GM18907 (cell line): ENCODE results near the gene LIPE.

Experiments used
- ATAC-seq: cut with Tn5 transposase; IDR thresholded peaks from one replicate; pipeline ENCODE4 v1.9.1; 2021; ENCODE audit warnings: mild to moderate bottlenecking, moderate library complexity; ENCODE audit not compliant: unreplicated experiment

LIPE gene

GRCh38 chr19:42386974-42387707 is 40.0 kb downstream of the LIPE start:
- ATAC-seq, result no peak

GRCh38 chr19:42380155-42380554 is 47.0 kb downstream of the LIPE start:
- ATAC-seq, result no peak

GRCh38 chr19:42378225-42379215 is 48.7 kb downstream of the LIPE start:
- no peak for ATAC-seq

DNA sequence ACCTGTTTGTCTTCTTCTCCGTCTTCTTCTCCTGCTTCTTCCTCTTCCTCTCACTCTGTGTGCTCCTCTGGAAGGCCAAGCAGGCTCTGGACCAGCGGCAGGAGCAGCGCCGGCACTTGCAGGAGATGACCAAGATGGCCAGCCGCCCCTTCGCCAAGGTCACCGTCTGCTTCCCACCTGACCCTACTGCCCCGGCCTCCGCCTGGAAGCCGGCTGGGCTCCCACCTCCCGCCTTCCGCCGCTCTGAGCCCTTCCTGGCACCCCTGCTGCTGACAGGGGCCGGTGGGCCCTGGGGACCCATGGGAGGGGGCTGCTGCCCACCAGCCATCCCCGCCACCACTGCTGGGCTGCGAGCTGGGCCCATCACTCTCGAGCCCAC is 51.0 kb downstream of the LIPE start:
- no peak for ATAC-seq

- no peak for ATAC-seq
These were observed 51.6 kb downstream of the LIPE start for GRCh38 chr19:42375415-42376176.

DNA sequence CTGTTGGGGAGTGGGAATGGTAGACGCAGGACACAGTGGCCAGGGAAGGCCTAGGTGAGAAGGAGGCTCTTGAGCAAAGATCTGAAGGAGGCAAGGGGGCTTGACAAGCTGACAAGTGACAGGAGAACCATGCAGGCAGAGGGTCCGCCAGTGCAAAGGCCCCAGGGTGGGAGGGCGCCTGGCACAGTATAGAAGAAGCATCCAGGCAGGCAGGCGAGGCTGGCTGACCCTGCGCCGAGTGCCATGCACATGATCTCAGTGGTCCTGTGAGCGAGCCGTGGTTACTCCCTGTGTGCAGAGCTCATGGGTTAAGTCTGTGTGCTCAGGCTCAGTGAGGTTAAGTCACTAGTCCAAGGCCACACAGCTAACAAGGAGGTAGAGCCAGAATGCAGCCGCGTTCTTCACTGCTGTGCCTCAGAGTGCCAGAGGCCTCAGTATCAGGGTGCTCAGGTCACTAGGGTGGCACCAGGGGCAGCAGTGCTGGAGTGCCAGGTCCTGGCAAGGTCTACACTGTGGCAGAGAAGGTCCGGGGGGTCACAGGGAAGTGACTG is 52.3 kb downstream of the LIPE start:
- ATAC-seq, result no peak

- ATAC-seq, result no peak
These were observed 56.5 kb downstream of the LIPE start for GRCh38 chr19:42370626-42371175.

DNA sequence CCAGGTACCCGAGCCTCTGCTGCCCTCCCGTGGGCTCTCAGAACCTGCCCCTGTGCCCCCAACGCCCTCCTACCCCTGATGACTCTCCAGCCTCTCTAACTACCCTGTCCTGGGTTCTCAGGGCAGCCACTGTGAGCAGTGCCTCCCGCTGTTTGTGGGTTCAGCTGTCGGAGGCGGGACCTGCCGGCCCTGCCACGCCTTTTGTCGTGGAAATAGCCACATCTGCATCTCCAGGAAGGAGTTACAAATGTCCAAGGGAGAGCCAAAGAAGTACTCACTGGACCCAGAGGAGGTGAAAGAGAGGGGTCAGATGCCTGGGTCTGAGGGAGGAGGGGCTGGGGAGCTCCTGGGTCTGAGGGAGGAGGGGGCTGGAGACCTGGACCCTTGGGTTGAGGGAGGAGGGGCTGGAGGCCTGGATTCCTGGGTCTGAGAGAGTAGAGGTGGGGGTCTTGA is 57.1 kb downstream of the LIPE start:
- no peak for ATAC-seq

DNA sequence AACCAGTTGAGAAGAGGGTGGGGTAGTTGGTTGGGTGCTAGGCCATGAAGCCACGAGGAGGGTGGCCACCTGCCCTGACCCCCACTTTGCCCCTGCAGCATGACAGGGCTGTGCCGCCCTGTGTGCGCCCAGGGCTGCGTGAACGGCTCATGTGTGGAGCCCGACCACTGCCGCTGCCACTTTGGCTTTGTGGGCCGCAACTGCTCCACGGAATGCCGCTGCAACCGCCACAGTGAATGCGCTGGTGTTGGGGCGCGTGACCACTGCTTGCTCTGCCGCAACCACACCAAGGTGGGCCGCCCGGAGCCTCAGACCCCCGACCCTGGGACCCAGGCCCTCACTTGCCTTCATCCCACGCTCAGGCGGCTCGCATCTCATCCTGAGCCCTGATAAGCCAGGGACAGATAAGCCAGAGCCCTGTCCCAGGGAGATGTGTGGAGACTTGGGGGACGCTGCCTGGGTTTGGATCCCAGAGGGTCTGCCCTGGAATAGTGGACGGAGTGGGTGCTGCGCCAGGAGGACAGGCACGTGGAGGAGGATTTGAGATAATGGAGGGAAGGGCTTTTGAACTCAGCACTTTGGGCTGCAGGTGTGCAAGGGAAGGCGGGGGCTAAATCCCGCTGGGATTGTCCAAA is 57.6 kb downstream of the LIPE start:
- ATAC-seq, result no peak

DNA sequence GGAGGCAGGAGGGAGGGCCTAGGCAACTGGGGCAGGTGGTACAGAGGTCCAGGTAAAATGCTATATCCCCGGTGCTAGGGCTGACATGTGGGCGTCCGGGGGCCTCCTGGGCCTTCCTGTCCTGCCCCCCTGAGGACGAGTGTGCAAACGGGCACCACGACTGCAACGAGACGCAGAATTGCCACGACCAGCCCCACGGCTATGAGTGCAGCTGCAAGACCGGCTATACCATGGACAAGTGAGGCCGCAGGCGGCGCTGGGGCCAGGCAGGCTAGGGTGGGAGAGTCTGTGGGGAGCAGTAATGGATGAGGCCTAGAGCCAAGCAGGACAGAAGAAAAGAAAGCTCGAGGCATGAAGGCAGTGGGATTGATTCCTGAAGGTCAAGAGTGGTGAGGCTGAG is 58.4 kb downstream of the LIPE start:
- no peak for ATAC-seq

- no peak for ATAC-seq
These were observed 58.8 kb downstream of the LIPE start for GRCh38 chr19:42368360-42368759.

DNA sequence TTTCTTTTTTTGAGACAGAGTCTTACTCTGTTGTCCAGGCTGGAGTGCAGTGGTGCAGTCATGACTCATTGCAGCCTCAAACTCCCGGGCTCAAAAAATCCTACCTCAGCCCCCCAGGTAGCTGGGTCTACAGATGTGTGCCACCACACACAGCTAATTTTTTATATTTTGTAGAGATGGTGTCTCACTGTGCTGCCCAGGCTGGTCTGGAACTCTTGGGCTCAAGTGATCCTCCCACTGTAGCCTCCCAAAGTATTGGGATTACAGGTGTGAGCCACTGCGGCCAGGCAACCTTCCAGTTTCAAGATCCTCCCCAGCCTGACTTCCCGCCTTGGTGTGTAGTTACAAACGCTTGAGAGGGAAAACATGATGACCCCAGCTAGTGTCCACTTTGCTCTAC is 59.3 kb downstream of the LIPE start:
- no peak for ATAC-seq

DNA sequence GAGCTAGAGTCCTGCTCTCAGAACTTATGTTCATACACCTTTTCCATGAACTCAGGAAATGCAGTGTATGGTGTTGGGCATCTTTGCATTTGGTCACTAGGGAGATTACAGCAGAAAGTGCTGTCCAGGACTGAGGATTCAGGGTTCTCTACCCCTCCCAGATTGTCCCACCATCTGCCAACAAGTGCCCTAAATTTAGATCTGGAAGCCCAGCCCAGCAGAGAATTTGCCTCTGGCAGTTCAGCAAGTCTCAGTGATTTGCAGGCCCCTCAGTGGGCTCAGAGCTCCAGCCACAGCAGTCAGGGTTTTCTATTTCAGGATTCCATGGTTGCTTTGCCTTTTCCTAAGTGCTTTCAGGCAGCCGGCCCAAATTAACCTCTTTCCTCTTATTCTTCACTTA is 60.5 kb downstream of the LIPE start:
- no peak for ATAC-seq

DNA sequence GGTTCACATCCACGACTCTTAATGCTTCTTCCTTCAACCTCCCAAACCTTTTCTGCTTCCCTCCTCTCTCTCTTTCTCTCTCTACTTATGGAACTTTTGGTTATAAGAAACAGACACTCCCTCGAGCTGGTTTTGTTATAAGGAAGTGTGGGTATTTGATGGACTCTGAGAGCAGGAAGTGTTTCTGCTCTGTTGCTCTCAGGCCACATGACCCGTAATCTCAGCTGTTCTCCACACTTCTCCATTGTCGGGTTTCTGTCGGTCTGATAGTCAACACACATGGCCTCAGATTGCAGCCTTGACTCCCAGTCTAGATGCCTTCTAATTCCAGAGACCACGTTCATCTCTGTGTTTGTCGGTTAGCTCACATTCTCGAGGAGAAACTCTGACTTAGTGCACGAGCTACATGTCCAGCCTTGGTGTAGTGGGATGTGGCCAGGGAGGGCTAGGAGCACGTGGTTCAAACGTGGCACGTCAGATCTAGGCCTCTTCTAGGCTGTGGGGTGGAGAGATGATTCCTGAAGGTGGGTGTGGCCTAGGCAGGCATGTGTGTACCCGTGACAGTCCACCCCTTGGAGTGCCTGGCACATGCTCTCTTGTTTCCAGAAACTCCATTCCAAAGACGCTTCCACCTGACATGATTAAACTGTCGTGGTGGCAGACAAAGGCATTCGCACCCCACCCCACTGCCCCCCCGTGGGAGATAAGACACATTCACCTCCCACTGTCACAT is 63.4 kb downstream of the LIPE start:
- no peak for ATAC-seq

DNA sequence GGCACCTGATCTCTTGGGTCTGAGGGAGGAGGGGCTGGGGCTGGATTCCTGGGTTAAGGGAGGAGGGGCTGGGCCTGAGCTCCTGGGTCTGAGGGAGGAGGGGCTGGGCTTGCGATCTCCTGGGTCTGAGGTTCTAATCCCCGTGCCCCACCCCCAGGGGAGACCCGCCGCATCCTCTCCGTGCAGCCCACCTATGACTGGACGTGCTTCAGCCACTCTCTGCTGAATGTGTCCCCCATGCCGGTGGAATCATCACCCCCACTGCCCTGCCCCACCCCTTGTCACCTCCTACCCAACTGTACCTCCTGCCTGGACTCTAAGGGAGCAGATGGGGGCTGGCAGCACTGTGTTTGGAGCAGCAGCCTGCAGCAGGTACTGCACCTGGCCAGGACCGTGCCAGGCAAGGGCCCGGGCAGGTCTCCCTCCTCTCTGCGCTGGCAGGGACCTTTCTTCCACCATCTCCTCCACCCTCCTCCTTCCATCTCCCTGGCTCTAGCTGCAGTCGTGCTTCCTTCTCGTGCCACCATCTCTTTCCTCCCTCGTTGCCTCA is 64.2 kb downstream of the LIPE start:
- ATAC-seq, result no peak

- ATAC-seq, result no peak
These were observed 64.8 kb downstream of the LIPE start for GRCh38 chr19:42362342-42362741.

GRCh38 chr19:42361545-42361910 is 65.7 kb downstream of the LIPE start:
- ATAC-seq, result no peak

DNA sequence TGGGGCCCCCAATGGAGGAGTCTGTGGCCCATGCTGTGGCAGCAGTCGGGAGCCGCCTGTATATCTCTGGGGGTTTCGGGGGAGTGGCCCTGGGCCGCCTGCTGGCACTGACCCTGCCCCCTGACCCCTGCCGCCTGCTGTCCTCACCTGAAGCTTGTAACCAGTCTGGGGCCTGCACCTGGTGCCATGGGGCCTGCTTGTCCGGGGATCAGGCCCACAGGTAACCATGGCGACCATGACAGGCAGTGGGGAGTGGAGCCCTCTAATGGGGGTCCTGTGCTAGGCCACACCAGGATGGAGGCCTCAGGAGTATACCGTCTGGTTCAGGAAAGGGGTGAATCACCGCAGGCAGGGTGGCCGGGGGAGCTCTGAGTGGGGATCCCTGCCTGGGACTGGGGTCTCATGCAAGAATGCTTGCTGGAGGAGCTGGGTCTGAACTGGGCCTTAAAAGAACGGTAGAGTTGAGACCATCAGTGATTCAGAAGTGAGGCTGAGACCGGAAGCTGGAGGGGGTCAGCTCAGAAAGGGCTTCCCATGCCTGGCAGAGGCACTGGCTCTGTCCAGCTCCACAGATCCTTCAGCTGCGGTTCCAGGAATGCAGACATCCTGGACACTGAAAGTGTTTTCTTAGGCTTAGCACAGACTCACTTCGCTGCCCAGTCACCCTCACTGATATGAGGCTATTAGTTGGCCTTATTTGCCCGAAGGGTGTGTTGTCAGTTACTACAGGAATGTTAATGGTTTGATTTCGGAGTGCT is 66.2 kb downstream of the LIPE start:
- no peak for ATAC-seq

- ATAC-seq, result no peak
These were observed 69.9 kb downstream of the LIPE start for GRCh38 chr19:42357290-42357689.
